Stimulated activated naive CD8-positive, alpha-beta T cell treated with anti-CD3 and anti-CD28 coated beads, Interleukin-15, Interleukin-2, amounts not matched to agents 100 ng/mL and 50 ng/mL, for 24 hours (primary cell): ENCODE data around the gene TLE2.
"Not testable (repeated sequence)": the region's sequence is repeated elsewhere in the genome, so short reads cannot be mapped to it uniquely, and the experiment has no call there.

Experiments used
- H3K27ac Mint-ChIP-seq: one replicate; pipeline ENCODE4 v1.8.0; 2021; ENCODE audit warnings: mild to moderate bottlenecking, mixed read lengths
- H3K27me3 Mint-ChIP-seq: one replicate; pipeline ENCODE4 v1.8.0; 2021; ENCODE audit warnings: mixed read lengths
- H3K36me3 Mint-ChIP-seq: one replicate; pipeline ENCODE4 v1.8.0; 2021; ENCODE audit warnings: low read depth, mixed read lengths
- H3K4me1 Mint-ChIP-seq: one replicate; pipeline ENCODE4 v1.8.0; 2021; ENCODE audit warnings: low read depth, mixed read lengths
- H3K4me3 Mint-ChIP-seq: one replicate; pipeline ENCODE4 v1.8.0; 2021; ENCODE audit warnings: mild to moderate bottlenecking, mixed read lengths
- H3K9me3 Mint-ChIP-seq: one replicate; pipeline ENCODE4 v1.8.0; 2021; ENCODE audit warnings: mixed read lengths

Gene TLE2

GRCh38 chr19:3060857-3061181, 31.7 kb upstream of the TLE2 start:
- Mint-ChIP-seq H3K4me3 (peak overlapping the region; percentile 86), H3K4me1 (peaks cover 46% of the 10 kb centered on the region), H3K27me3 (no peaks in the 10 kb centered on the region)

GRCh38 chr19:3059653-3060052, 30.6 kb upstream of the TLE2 start:
- peak overlapping the region; percentile 74 for H3K27ac Mint-ChIP-seq
- peaks cover 37% of the 10 kb centered on the region for H3K36me3 Mint-ChIP-seq
- no peaks in the 10 kb centered on the region for H3K9me3 Mint-ChIP-seq
- H3K4me1 Mint-ChIP-seq = peaks cover 48% of the 10 kb centered on the region
- H3K27me3 Mint-ChIP-seq = no peaks in the 10 kb centered on the region
- H3K4me3 Mint-ChIP-seq = peak overlapping the region; percentile 86

More at GRCh38 chr19:3060857-3061181, 31.7 kb upstream of the TLE2 start:
- peak overlapping the region; percentile 88 for H3K27ac Mint-ChIP-seq
- peaks cover 30% of the 10 kb centered on the region for H3K36me3 Mint-ChIP-seq
- no peaks in the 10 kb centered on the region for H3K9me3 Mint-ChIP-seq

GRCh38 chr19:3058821-3059314, 29.8 kb upstream of the TLE2 start:
- H3K4me3 Mint-ChIP-seq = no peak overlapping the region

GRCh38 chr19:3058009-3058820, 29.1 kb upstream of the TLE2 start:
- peaks cover 43% of the 10 kb centered on the region for H3K36me3 Mint-ChIP-seq
- H3K4me3 Mint-ChIP-seq = no peak overlapping the region
- no peaks in the 10 kb centered on the region for H3K27me3 Mint-ChIP-seq
- H3K27ac Mint-ChIP-seq = peak overlapping the region; percentile 65
- H3K4me1 Mint-ChIP-seq = peaks cover 51% of the 10 kb centered on the region
- no peaks in the 10 kb centered on the region for H3K9me3 Mint-ChIP-seq

More at GRCh38 chr19:3058821-3059314, 29.8 kb upstream of the TLE2 start:
- no peaks in the 10 kb centered on the region for H3K27me3 Mint-ChIP-seq
- no peaks in the 10 kb centered on the region for H3K9me3 Mint-ChIP-seq
- peaks cover 55% of the 10 kb centered on the region for H3K4me1 Mint-ChIP-seq
- H3K36me3 Mint-ChIP-seq = peaks cover 43% of the 10 kb centered on the region
- no peak overlapping the region for H3K27ac Mint-ChIP-seq

- no peaks in the 10 kb centered on the region for H3K27me3 Mint-ChIP-seq
- no peak overlapping the region for H3K27ac Mint-ChIP-seq
- no peaks in the 10 kb centered on the region for H3K9me3 Mint-ChIP-seq
- peaks cover 43% of the 10 kb centered on the region for H3K36me3 Mint-ChIP-seq
- peaks cover 46% of the 10 kb centered on the region for H3K4me1 Mint-ChIP-seq
- no peak overlapping the region for H3K4me3 Mint-ChIP-seq
Observed at GRCh38 chr19:3057275-3057714, 28.2 kb upstream of the TLE2 start.

- H3K4me1 Mint-ChIP-seq = peaks cover 46% of the 10 kb centered on the region
- no peak overlapping the region for H3K4me3 Mint-ChIP-seq
- H3K9me3 Mint-ChIP-seq = no peaks in the 10 kb centered on the region
- no peak overlapping the region for H3K27ac Mint-ChIP-seq
- H3K36me3 Mint-ChIP-seq = peaks cover 43% of the 10 kb centered on the region
- H3K27me3 Mint-ChIP-seq = no peaks in the 10 kb centered on the region
Observed at GRCh38 chr19:3056417-3057088, 27.5 kb upstream of the TLE2 start.

- Mint-ChIP-seq H3K4me3 (no peak overlapping the region), H3K27me3 (no peaks in the 10 kb centered on the region), H3K36me3 (peaks cover 41% of the 10 kb centered on the region)
Observed at GRCh38 chr19:3055741-3056416, 26.8 kb upstream of the TLE2 start.

GRCh38 chr19:3054972-3055740, 26.1 kb upstream of the TLE2 start:
- peaks cover 40% of the 10 kb centered on the region for H3K4me1 Mint-ChIP-seq
- peaks cover 37% of the 10 kb centered on the region for H3K36me3 Mint-ChIP-seq
- no peak overlapping the region for H3K4me3 Mint-ChIP-seq
- no peaks in the 10 kb centered on the region for H3K27me3 Mint-ChIP-seq
- no peaks in the 10 kb centered on the region for H3K9me3 Mint-ChIP-seq
- H3K27ac Mint-ChIP-seq = no peak overlapping the region

More at GRCh38 chr19:3055741-3056416, 26.8 kb upstream of the TLE2 start:
- H3K4me1 Mint-ChIP-seq = peaks cover 44% of the 10 kb centered on the region
- H3K9me3 Mint-ChIP-seq = no peaks in the 10 kb centered on the region
- no peak overlapping the region for H3K27ac Mint-ChIP-seq

GRCh38 chr19:3054265-3054971, 25.3 kb upstream of the TLE2 start:
- peaks cover 33% of the 10 kb centered on the region for H3K4me1 Mint-ChIP-seq
- no peak overlapping the region for H3K4me3 Mint-ChIP-seq
- H3K36me3 Mint-ChIP-seq = peaks cover 31% of the 10 kb centered on the region
- H3K27ac Mint-ChIP-seq = no peak overlapping the region
- no peaks in the 10 kb centered on the region for H3K9me3 Mint-ChIP-seq
- H3K27me3 Mint-ChIP-seq = no peaks in the 10 kb centered on the region

- no peak overlapping the region for H3K4me3 Mint-ChIP-seq
- H3K27me3 Mint-ChIP-seq = no peaks in the 10 kb centered on the region
- no peak overlapping the region for H3K27ac Mint-ChIP-seq
- peaks cover 32% of the 10 kb centered on the region for H3K4me1 Mint-ChIP-seq
- peaks cover 29% of the 10 kb centered on the region for H3K36me3 Mint-ChIP-seq
- no peaks in the 10 kb centered on the region for H3K9me3 Mint-ChIP-seq
Observed at GRCh38 chr19:3053780-3054179, 24.7 kb upstream of the TLE2 start.

GRCh38 chr19:3053218-3053621, 24.1 kb upstream of the TLE2 start:
- Mint-ChIP-seq H3K36me3 (peaks cover 24% of the 10 kb centered on the region), H3K9me3 (no peaks in the 10 kb centered on the region), H3K27me3 (no peaks in the 10 kb centered on the region), H3K27ac (no peak overlapping the region), H3K4me1 (peaks cover 27% of the 10 kb centered on the region), H3K4me3 (no peak overlapping the region)

GRCh38 chr19:3050016-3050415, 20.9 kb upstream of the TLE2 start:
- H3K27ac Mint-ChIP-seq, H3K4me3 Mint-ChIP-seq, H3K27me3 Mint-ChIP-seq, H3K36me3 Mint-ChIP-seq, H3K9me3 Mint-ChIP-seq: not testable (repeated sequence)
- peaks cover 20% of the 10 kb centered on the region for H3K4me1 Mint-ChIP-seq

- Mint-ChIP-seq H3K9me3 (no peaks in the 10 kb centered on the region), H3K4me1 (peaks cover 10% of the 10 kb centered on the region), H3K27me3 (peaks cover 3% of the 10 kb centered on the region), H3K36me3 (peaks cover under 1% of the 10 kb centered on the region), H3K4me3 (no peak overlapping the region), H3K27ac (no peak overlapping the region)
Observed at GRCh38 chr19:3049089-3049488, 20.0 kb upstream of the TLE2 start.

- Mint-ChIP-seq H3K36me3 (no peaks in the 10 kb centered on the region), H3K27me3 (peaks cover 3% of the 10 kb centered on the region), H3K4me3 (no peak overlapping the region), H3K9me3 (no peaks in the 10 kb centered on the region), H3K4me1 (peaks cover 10% of the 10 kb centered on the region), H3K27ac (no peak overlapping the region)
Observed at GRCh38 chr19:3048190-3048533, 19.1 kb upstream of the TLE2 start.
